ENCODE measurements around the gene AP4M1.

AP4M1 gene, protein sequence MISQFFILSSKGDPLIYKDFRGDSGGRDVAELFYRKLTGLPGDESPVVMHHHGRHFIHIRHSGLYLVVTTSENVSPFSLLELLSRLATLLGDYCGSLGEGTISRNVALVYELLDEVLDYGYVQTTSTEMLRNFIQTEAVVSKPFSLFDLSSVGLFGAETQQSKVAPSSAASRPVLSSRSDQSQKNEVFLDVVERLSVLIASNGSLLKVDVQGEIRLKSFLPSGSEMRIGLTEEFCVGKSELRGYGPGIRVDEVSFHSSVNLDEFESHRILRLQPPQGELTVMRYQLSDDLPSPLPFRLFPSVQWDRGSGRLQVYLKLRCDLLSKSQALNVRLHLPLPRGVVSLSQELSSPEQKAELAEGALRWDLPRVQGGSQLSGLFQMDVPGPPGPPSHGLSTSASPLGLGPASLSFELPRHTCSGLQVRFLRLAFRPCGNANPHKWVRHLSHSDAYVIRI

DNA sequence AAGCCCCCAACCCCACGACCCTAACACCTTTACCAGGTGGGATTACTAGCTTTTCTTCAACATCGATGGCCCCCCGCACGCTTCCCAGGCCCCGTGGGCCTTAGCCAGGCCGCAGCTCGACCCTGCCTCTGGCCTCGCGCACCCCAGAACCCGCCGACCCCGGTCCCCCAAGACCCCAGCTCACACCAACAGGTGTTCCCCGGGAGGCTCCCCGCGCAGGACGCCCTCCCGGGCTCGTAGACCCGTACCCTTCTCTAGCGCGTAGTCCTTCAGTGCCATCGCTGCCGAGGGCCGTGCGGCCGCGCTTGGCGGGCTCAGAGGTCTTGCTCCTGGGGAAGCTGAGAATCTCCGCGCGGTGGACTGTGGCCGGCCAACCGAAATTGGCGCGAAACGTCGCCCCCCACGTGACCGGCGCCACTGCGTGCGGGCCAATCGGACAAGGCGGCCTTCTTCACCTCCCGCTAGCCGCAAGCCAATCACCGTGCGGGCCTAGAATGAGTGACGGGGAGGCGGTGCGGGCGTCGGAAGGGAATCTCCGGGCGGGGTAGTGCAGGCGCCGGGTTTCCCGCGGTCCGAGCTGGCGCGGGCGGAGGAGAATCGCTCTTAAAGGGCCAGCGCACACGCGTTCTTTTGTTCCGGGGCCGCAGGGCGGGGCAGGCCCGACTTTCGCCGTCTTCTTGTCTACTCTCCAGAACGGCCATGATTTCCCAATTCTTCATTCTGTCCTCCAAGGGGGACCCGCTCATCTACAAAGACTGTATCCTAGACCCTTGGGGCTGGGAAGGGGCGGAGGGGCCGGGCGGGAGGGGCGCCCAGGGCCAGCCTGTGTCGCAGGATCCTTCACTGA, at the start of gene AP4M1, which contains the start of gene MCM7:
AP4M1 (plus strand) TSS at position 628 of the 847 bp plus-strand sequence; CDS start at position 700, 72 bp downstream.
MCM7 (minus strand) TSS at position 382 of the 847 bp plus-strand sequence; CDS start at position 279, 103 bp downstream.
- peak; percentile 97 for DNase-seq (ENCODE audit: low spot score)

GRCh38 chr7:100053215-100053614, 48.2 kb upstream of the AP4M1 start:
- peak; percentile 43 for DNase-seq (ENCODE audit: low spot score)

GRCh38 chr7:100057006-100057405, 44.4 kb upstream of the AP4M1 start:
- no peak for DNase-seq (ENCODE audit: low spot score)

- no peak for DNase-seq (ENCODE audit: low spot score)
Observed at GRCh38 chr7:100059251-100059739, 42.1 kb upstream of the AP4M1 start.

- no peak for DNase-seq (ENCODE audit: low spot score)
Observed at GRCh38 chr7:100061518-100062193, 39.8 kb upstream of the AP4M1 start.

GRCh38 chr7:100063376-100063775, 38.1 kb upstream of the AP4M1 start:
- DNase-seq (ENCODE audit: low spot score), result no peak

DNA sequence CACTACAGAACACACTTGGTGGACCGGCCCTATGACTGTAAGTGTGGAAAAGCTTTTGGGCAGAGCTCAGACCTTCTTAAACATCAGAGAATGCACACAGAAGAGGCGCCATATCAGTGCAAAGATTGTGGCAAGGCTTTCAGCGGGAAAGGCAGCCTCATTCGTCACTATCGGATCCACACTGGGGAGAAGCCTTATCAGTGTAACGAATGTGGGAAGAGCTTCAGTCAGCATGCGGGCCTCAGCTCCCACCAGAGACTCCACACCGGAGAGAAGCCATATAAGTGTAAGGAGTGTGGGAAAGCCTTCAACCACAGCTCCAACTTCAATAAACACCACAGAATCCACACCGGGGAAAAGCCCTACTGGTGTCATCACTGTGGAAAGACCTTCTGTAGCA, 37.3 kb upstream of the AP4M1 start:
- no peak for DNase-seq (ENCODE audit: low spot score)

DNA sequence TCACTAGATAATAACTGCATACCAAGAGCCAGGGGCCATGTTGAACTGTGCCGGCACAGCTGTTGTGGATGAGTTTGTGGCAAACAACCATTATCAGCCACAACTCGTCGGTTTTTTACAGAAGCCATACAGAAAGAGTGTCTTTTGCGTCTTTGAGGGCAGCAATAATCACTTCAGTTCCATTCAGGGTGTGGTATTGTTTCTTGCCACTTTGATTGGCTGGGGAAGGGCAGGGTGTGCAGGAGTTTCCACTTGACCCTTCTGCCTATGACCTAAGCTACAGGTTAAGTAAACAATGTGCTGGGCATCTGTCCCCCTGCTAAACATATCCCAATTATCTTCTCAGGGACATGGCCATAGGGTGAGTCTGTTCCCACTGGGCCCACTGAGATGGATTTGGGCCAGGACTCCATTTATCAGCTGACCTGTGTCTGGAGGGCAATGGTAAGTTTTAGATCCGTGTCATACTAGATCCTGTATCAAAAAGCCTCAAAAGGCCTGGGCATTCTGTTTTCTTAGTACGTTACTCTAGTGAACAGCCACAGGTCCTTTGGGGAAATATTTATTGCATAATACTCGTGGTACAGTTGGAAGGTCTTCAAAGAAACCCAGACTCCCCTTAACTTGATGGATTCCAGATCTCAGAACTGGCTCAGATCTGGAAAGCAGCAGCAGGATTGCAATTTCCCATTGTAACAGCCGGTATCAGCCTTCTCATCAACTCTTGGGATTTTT, 35.8 kb upstream of the AP4M1 start:
- DNase-seq (ENCODE audit: low spot score), result no peak

DNA sequence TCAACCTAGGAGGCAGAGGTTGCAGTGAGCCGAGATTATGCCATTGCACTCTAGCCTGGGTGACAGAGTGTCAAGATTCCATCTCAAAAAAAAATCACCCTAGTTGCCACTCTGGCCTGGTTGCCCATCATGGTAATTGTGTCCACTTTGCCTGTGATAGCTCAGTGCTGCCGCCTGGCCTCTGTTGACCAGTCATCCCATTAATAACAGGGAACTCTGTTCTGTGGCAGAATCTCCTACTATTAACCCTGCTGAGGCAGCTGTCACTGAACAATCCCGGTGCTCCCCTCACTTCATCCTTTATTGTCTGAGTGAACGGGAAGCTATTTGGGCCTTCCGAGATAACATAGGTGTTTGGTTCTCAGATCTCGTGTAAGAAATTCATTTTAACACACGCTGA, 34.5 kb upstream of the AP4M1 start:
- DNase-seq (ENCODE audit: low spot score), result no peak

GRCh38 chr7:100069991-100070390, 31.5 kb upstream of the AP4M1 start:
- DNase-seq (ENCODE audit: low spot score), result no peak

DNA sequence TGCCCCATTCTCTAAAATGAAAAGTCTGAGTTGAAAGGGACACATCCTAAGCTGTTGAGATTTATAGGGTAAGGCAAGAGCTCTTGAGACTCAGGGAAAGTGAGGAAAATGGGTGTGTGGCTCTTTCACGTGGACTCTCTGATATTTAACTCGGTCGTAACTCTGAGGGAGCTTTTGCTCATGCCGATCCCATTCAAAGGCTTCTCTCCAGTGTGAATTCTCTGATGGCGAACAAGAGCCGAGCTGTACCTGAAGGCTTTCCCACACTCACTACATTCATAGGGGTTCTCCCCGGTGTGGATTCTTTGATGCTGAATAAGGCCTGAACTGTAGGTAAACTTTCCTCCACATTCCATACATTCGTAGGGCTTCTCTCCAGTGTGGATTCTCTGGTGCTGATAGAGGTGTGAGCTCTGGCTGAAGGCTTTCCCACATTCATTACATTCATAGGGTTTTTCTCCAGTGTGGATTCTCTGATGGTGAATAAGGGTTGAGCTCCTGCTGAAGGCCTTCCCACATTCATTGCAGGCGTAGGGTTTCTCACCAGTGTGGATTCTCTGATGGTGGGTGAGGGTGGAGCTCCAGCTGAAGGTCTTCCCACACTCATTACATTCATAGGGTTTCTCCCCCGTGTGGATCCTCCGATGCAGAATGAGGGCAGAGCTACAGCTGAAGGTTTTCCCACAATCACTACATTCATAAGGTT, 30.3 kb upstream of the AP4M1 start:
- DNase-seq (ENCODE audit: low spot score), result no peak

DNA sequence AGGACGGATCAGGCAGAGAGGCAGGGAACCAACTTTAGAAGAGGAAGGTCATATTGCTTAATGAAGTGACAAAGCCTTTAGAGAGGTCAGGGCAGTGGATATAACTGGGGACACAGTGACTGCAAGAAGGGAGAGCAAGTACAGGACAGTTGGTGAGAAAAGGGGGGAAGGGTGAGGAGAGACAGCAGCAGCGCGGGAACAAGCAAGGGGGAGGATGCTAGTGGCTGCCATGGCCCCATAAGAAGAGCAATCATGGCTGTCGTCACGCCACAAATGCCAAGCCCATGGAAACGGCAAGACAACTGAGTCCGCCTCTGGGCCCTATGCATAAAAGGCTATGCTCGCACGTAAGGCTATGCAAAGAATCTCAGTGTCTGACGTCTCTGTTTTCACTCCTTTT, 29.0 kb upstream of the AP4M1 start:
- DNase-seq (ENCODE audit: low spot score), result no peak

DNA sequence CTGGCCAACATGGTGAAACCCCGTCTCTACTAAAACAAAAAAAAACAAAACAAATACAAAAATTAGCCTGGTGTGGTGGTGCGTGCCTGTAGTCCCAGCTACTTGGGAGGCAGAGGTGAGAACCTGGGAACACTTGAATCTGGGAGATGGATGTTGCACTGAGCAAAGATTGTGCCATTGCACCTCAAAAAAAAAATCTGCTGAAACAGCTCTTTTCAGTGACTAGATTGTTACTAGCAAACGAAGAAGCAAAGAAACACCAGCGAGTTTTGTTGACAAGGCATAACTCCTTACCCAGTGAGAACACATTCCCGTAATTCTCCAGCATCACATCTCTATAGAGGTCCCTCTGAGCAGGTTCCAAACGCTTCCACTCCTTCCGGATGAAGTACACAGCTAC, 26.6 kb upstream of the AP4M1 start:
- no peak for DNase-seq (ENCODE audit: low spot score)

GRCh38 chr7:100075418-100075817, 26.0 kb upstream of the AP4M1 start:
- DNase-seq (ENCODE audit: low spot score), result no peak

GRCh38 chr7:100077205-100077604, 24.2 kb upstream of the AP4M1 start:
- no peak for DNase-seq (ENCODE audit: low spot score)

- DNase-seq (ENCODE audit: low spot score), result no peak
Observed at GRCh38 chr7:100079024-100079560, 22.4 kb upstream of the AP4M1 start.

GRCh38 chr7:100080907-100081534, 20.4 kb upstream of the AP4M1 start:
- no peak for DNase-seq (ENCODE audit: low spot score)

GRCh38 chr7:100081535-100082102, 19.8 kb upstream of the AP4M1 start, which contains the start of gene ZNF3:
Gene ZNF3 (minus strand): TSS chr7:100081723. CDS start chr7:100077357, 4,366 bp downstream.
- peak; percentile 99 for DNase-seq (ENCODE audit: low spot score)

- no peak for DNase-seq (ENCODE audit: low spot score)
Observed at GRCh38 chr7:100082978-100083377, 18.5 kb upstream of the AP4M1 start.

DNA sequence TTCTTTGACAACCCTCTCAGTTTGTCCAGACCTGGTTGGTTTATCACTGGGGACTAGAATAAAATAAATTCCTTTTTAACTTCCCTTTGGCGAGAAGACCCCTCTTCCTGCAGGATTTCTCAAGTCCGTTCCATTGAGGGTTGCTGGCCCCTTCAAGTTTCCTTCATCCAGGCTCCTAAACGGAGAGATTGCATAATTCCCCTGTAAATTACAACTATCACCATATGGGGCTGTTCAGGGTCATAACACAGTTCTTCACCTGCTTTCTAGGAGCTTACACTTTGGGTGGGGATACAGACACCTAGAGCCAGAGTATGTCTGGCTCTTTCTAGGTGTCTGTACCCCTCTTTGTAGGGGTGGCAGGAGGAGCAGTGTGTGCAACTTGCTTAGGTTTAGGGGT, 15.9 kb upstream of the AP4M1 start:
- no peak for DNase-seq (ENCODE audit: low spot score)

All from CD4-positive, alpha-beta T cell treated with Interleukin-15 for 4 hours (primary cell).